ENCODE results near the gene STXBP1. TPM values are rescaled to one million over a fixed set of nuclear protein-coding genes. Genes with fewer than 3 reads are reported as not detected.

Gene STXBP1
- total RNA-seq, 4 donors from 2014 or later = 96.3 to 142 (median 105) TPM

DNA sequence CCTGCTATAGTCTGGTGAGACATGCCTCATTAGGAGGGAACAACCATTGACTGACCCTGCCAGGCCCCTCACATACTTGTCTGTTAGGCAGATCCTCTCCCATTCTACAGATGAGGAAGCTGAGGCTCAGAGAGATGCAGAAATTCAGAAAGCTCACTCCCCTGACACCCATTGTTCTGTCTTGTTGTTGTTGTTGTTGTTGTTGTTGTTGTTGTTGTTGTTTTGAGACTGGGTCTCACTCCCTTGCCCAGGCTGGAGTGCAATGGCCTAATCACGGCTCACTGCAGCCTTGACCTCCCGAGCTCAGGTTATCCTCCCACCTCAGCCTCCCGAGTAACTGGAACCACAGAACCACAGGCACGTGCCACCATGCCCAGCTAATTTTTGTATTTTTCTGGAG, 81.6 kb downstream of the STXBP1 start:
- no peak overlapping the region for H3K4me3 ChIP-seq
- no peak overlapping the region for H3K27ac ChIP-seq
- no peak for DNase-seq (ENCODE audit: low spot score in 2 of 2)
- H3K4me1 ChIP-seq = peaks cover 0 to 12% (median 0%) of the 10 kb centered on the region in 4 donors
- no peaks in the 10 kb centered on the region for H3K9me3 ChIP-seq
- 86 to 91% methylated on average over 4 of the region's 4 CpGs for WGBS, 2 donors
- H3K36me3 ChIP-seq = peaks cover 0 to 52% (median 0%) of the 10 kb centered on the region in 3 donors
- TF ChIP-seq POLR2A (IDR thresholded peaks at IDR 0.05) (no peak), EP300 (IDR thresholded peaks at IDR 0.05) (no peak), CTCF (IDR thresholded peaks at IDR 0.05) (no peak)
- no peaks in the 10 kb centered on the region for H3K27me3 ChIP-seq

- TF ChIP-seq EP300 (IDR thresholded peaks at IDR 0.05) = no peak
- no peak for TF ChIP-seq POLR2A (IDR thresholded peaks at IDR 0.05)
- TF ChIP-seq CTCF (IDR thresholded peaks at IDR 0.05) = no peak
- H3K9me3 ChIP-seq = no peaks in the 10 kb centered on the region
- 47 to 56% methylated on average over 9 of the region's 9 CpGs for WGBS, 2 donors
- peaks cover 0 to 38% (median 0%) of the 10 kb centered on the region in 3 donors for H3K36me3 ChIP-seq
- peak overlapping the region in 2 of 4 donors; percentile 34 to 50 for H3K27ac ChIP-seq
- no peaks in the 10 kb centered on the region for H3K27me3 ChIP-seq
- H3K4me3 ChIP-seq = no peak overlapping the region
- H3K4me1 ChIP-seq = peaks cover 0 to 25% (median 3%) of the 10 kb centered on the region in 4 donors
- no peak for DNase-seq (ENCODE audit: low spot score in 2 of 2)
Observed at GRCh38 chr9:127694890-127695720, 83.0 kb downstream of the STXBP1 start.

- H3K27ac ChIP-seq = no peak overlapping the region
- H3K4me1 ChIP-seq = peaks cover 0 to 26% (median 3%) of the 10 kb centered on the region in 4 donors
- H3K9me3 ChIP-seq = no peaks in the 10 kb centered on the region
- no peak for DNase-seq (ENCODE audit: low spot score in 2 of 2)
- peaks cover 0 to 16% (median 0%) of the 10 kb centered on the region in 3 donors for H3K36me3 ChIP-seq
- TF ChIP-seq EP300 (IDR thresholded peaks at IDR 0.05) (no peak), CTCF (IDR thresholded peaks at IDR 0.05) (no peak), POLR2A (IDR thresholded peaks at IDR 0.05) (no peak)
- 74 to 76% methylated on average over 5 of the region's 5 CpGs for WGBS, 2 donors
- H3K4me3 ChIP-seq = no peak overlapping the region
- H3K27me3 ChIP-seq = no peaks in the 10 kb centered on the region
Observed at GRCh38 chr9:127697575-127697974, 85.5 kb downstream of the STXBP1 start.

DNA sequence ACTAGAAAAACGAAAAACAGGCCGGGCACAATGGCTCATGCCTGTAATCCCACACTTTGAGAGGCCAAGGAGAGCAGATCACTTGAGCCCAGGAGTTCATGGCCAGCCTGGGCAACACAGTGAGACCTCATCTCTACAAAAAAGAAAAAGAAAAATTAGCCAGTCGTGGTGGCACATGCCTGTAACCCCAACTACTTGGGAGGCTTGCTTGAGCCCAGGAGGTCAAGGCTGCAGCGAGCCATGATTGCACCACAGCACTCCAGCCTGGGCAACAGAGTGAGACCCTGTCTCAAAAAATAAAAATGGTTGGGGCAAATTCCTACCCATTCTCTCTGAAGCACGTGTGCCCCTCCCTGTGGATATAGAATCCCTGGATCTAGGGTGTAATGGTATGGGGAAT, 86.3 kb downstream of the STXBP1 start:
- TF ChIP-seq EP300 (IDR thresholded peaks at IDR 0.05) (no peak), CTCF (IDR thresholded peaks at IDR 0.05) (no peak), POLR2A (IDR thresholded peaks at IDR 0.05) (no peak)
- Histone ChIP-seq H3K27ac (peak overlapping the region in 3 of 4 donors; percentile 78 to 95 (median 95)), H3K4me3 (no peak overlapping the region), H3K9me3 (no peaks in the 10 kb centered on the region), H3K36me3 (peaks cover 0 to 11% (median 0%) of the 10 kb centered on the region in 3 donors), H3K4me1 (peaks cover 0 to 26% (median 3%) of the 10 kb centered on the region in 4 donors), H3K27me3 (no peaks in the 10 kb centered on the region)
- 89 to 90% methylated on average over 5 of the region's 5 CpGs for WGBS, 2 donors
- DNase-seq (ENCODE audit: low spot score in 2 of 2) = no peak

DNA sequence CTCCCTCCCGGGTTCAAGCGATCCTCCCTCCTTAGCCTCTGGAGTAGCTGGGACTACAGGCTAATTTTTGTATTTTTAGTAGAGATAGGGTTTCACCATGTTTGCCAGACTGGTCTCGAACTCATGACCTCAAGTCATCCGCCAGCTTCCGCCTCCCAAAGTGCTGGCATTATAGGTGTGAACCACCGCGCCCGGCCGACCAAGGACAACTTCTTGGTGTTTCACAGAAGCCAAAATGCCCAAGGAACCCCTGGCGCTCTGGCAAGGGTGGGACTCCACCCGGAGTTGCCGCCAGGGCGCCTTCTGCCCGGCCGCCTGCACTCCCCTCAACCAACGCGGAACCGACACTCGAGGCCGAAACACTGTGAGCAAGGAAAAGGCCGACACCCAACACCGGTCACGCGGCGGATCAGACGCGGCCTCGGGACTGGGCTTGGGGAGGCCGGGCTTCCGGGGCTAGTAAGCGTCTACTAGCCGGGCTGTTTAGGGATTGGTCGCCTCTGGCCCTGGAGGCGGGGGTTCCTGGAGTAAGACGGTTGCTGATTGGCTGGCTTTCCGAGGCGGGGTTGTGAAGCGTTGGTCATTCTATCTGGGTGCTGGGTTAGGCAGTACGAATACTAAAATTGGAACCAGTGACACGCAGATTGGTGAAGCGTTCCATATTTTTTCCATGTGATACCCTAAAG, 87.1 kb downstream of the STXBP1 start:
- WGBS, 2 donors = 14 to 25% methylated on average over 25 to 40 of the region's 41 CpGs
- peak overlapping the region; percentile 78 to 95 (median 91) for H3K27ac ChIP-seq
- H3K36me3 ChIP-seq = peaks cover 0 to 6% (median 0%) of the 10 kb centered on the region in 3 donors
- H3K4me3 ChIP-seq = peak overlapping the region; percentile 21 to 49 (median 44)
- no peaks in the 10 kb centered on the region for H3K27me3 ChIP-seq
- H3K9me3 ChIP-seq = no peaks in the 10 kb centered on the region
- peaks cover 0 to 26% (median 3%) of the 10 kb centered on the region in 4 donors for H3K4me1 ChIP-seq
- DNase-seq (ENCODE audit: low spot score in 2 of 2) = peak; percentile 96 to 98
- TF ChIP-seq EP300 (IDR thresholded peaks at IDR 0.05) = peak; percentile 68 to 90
- TF ChIP-seq POLR2A (IDR thresholded peaks at IDR 0.05) = peak; percentile 48 to 76
- TF ChIP-seq CTCF (IDR thresholded peaks at IDR 0.05) = peak in 2 of 5 experiments; percentile 68 to 72

Measured in tibial nerve (tissue), 4 donors.